SW 1271 (cell line): ENCODE data around the gene TRMO.
"Not testable (repeated sequence)": the region's sequence is repeated elsewhere in the genome, so short reads cannot be mapped to it uniquely, and the experiment has no call there.

Experiments
- DNase-seq, 2 experiments: peaks; one replicate each; lab custom pipeline; 2025; lab: John Stamatoyannopoulos, UW

Gene TRMO, protein sequence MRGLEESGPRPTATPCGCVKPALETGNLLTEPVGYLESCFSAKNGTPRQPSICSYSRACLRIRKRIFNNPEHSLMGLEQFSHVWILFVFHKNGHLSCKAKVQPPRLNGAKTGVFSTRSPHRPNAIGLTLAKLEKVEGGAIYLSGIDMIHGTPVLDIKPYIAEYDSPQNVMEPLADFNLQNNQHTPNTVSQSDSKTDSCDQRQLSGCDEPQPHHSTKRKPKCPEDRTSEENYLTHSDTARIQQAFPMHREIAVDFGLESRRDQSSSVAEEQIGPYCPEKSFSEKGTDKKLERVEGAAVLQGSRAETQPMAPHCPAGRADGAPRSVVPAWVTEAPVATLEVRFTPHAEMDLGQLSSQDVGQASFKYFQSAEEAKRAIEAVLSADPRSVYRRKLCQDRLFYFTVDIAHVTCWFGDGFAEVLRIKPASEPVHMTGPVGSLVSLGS

GRCh38 chr9:97921959-97922724, at the start of gene TRMO:
Gene TRMO (minus strand): TSS chr9:97922500. CDS start chr9:97922493, 7 bp downstream.
- peak; percentile 97 to 98 for DNase-seq

DNA sequence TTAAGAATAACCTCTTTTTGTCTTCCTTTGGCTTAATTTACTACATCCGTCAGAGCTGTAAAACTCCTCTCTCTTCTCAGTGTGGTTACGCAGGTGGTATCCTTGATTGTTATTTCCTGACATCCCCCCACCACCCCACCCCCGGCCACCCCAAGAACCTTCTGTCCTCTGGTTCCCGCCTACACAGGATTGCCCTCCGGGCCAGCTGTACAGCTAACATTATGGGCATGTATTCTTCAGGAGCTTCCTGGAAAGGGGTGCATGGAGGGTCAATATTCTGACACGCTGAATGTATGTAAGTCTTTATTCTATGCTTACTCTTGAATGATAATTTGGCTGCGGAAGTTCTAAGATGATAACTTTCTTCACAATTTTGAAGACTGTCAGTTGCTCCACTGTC, 47.9 kb upstream of the TRMO start:
- no peak for DNase-seq

GRCh38 chr9:97969014-97969413, 46.7 kb upstream of the TRMO start:
- DNase-seq = no peak

GRCh38 chr9:97966493-97966892, 44.2 kb upstream of the TRMO start:
- no peak for DNase-seq

DNA sequence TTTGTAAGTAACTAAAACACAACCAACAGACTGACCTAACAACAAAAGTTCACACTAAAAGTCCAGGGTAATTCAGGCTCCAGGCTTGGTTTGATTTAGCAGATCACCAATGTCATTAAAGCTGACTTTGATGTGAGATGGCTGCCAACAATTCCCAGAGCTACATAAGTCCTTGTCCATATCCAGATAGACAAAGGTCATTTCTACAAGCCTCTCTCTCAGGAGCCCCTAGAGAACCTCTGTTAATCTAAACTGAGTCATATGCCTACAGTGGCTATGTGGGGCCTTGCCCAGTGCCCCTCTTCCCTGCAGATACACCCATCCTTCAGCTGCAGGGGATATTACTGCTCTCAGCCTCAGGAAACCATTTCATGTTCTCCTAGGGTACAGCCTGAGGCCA, 42.6 kb upstream of the TRMO start:
- no peak for DNase-seq

DNA sequence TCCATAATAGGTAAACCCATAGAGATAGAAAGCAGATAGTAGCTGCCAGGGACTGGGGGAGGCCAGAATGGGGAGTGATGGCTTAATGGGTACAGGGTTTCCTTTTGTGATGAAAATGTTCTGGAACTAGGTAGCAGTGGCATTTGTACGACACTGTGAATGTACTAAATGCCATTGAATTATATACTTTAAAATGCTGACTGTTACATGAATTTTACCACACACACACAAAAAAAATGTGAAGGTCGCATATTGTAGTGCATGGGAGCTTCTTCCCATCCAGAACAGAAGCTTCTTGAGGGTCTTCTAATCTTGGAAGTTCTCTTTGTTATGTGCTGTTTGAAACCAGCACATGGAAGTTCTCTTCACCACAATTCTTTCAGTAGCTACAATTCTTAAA, 40.9 kb upstream of the TRMO start:
- DNase-seq = no peak

GRCh38 chr9:97962575-97962974, 40.3 kb upstream of the TRMO start:
- DNase-seq = no peak

DNA sequence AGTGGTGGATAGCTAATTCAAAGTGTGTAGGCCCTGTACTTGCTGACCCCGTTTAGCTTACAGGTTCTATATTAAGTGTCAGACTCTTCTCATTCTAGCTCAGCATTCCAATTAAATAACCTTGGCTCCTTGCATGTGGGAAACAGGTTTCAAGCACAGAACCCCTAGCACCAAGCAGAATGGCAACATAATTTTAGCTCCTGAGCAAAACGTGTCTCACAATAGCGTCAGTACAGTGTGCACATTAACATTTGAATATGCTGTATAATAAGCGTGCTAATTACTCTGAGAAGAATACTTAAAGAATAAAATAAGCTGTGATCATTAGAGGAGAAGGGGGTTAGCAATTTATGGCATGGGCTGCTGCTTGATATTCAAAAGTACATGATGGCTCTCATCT, 39.8 kb upstream of the TRMO start:
- DNase-seq = no peak

DNA sequence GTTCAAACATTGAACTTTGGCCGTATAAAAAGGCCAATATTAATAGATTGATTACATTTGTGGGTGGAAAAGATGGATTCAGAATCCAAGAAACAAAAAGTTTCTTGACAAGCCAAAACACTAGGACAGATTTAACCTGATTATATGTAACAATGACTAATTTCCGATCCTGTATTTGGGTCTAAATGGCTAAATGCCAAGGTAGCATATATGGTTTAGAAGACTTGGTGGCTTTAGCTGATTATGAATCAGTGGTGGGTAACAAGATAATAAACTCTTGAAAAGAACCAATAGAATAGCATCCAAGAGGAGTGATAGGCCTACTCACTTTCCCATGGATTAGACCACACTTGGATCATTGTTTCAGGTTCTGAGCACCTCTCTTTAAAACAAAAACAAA, 39.1 kb upstream of the TRMO start:
- no peak for DNase-seq

DNA sequence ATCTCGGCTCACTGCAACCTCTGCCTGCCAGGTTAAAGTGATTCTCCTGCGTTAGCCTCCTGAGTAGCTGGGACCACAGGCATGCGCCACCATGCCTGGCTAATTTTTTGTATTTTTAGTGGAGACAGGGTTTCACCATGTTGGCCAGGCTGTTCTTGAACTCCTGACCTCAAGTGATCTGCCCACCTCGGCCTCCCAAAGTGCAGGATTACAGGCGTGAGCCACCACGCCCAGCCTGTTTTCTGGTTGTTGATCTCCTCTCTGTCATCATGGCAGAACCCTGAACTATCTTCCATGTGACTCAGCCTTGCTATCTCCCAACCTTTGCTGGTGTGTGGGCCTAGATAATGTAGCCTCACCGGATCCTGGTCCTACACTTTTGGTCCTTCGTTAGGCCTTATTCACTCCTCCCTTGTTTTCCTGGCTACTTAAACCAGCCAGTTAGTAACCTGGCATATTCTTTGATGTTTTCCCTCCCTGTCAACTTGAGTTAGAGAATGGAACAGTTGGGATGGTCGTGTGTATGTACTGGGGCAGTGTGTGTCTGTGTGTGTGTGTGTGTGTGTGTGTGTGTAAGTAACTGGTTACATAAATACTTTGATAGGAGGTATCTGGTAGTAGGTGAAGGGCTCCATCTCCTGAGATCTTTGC, 38.5 kb upstream of the TRMO start:
- not testable (repeated sequence) for DNase-seq

GRCh38 chr9:97959585-97959984, 37.3 kb upstream of the TRMO start:
- DNase-seq = no peak

GRCh38 chr9:97958812-97959511, 36.7 kb upstream of the TRMO start:
- no peak for DNase-seq

GRCh38 chr9:97956331-97956730, 34.0 kb upstream of the TRMO start:
- no peak for DNase-seq

- peak; percentile 12 to 59 for DNase-seq
Observed at GRCh38 chr9:97954550-97954989, 32.3 kb upstream of the TRMO start.

GRCh38 chr9:97950873-97951272, 28.6 kb upstream of the TRMO start:
- not testable (repeated sequence) for DNase-seq

- not testable (repeated sequence) for DNase-seq
Observed at GRCh38 chr9:97947094-97947493, 24.8 kb upstream of the TRMO start.

DNA sequence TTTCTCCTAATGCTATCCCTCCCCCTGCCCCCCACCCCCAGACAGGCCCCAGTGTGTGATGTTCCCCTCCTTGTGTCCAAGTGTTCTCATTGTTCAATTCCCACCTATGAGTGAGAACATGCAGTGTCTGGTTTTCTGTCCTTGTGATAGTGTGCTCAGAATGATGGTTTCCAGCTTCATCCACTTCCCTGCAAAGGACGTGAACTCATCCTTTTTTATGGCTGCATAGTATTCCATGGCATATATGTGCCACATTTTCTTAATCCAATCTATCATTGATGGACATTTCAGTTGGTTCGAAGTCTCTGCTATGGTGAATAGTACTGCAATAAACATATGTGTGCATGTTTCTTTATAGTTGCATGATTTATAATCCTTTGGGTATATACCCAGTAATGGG, 23.2 kb upstream of the TRMO start:
- not testable (repeated sequence) for DNase-seq

GRCh38 chr9:97944612-97945011, 22.3 kb upstream of the TRMO start:
- DNase-seq = no peak

GRCh38 chr9:97943308-97943855, 21.1 kb upstream of the TRMO start:
- no peak for DNase-seq

DNA sequence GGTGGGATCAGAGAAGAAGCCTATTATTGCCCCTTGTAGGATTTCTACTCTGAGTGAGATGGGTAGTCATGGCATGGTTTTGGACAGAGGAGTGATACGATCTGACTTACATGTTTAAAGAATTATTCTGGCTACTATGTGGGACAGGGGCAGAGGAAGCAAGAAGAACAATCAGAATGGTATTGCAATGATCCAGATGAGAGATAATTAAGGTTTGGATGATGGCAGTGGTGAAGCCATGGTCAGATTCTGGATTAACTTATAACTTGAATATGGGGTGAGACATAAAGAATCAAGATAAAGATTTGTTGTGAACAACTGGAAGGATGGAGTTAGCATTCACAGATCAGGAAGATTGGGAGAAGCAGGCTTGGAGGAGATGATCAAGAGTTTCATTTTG, 19.0 kb upstream of the TRMO start:
- DNase-seq = no peak

GRCh38 chr9:97940741-97941140, 18.4 kb upstream of the TRMO start:
- no peak for DNase-seq

- no peak for DNase-seq
Observed at GRCh38 chr9:97940233-97940632, 17.9 kb upstream of the TRMO start.
